Natural killer cell (primary cell): ENCODE results near the gene IGF2. TPM values are rescaled to one million over a fixed set of nuclear protein-coding genes. Genes with fewer than 3 reads are reported as not detected.

Experiments used
- ATAC-seq, 3 donors: fragments of 150-1000 bp in 2 of 3; fragments of 200-7000 bp in 1 of 3; cut with Tn5 transposase; 1 replicate in 1 of 3; 2 replicates in 2 of 3; pipeline ENCODE4 v1.10.0; 2021; ENCODE audit warnings: mild to moderate bottlenecking in 2 of 3, moderate library complexity in 2 of 3
- DNase-seq, 2 donors: peaks; one replicate each; pipeline versions ENCODE4 v3.0.0 to v3.0.0-alpha.2; 2013 to 2021; ENCODE audit warnings: mixed read lengths in 1 of 2
- H3K27ac ChIP-seq: one replicate; pipeline ENCODE4 v1.5.1; 2013; ENCODE audit warnings: mild to moderate bottlenecking, low read length
- H3K27me3 ChIP-seq: one replicate; pipeline ENCODE4 v1.6.1; 2013; ENCODE audit warnings: low read length; ENCODE audit not compliant: control insufficient read depth, insufficient read depth
- H3K36me3 ChIP-seq: one replicate; pipeline ENCODE4 v1.6.1; 2013; ENCODE audit warnings: low read length; ENCODE audit not compliant: control insufficient read depth, insufficient read depth
- H3K4me1 ChIP-seq: one replicate; pipeline ENCODE4 v1.6.1; 2013; ENCODE audit warnings: low read length; ENCODE audit not compliant: control insufficient read depth, insufficient read depth
- H3K4me3 ChIP-seq: one replicate; pipeline ENCODE4 v1.5.1; 2013; ENCODE audit warnings: low read length
- H3K9me3 ChIP-seq: one replicate; pipeline ENCODE4 v1.6.1; 2013; ENCODE audit warnings: low read length; ENCODE audit not compliant: control insufficient read depth, insufficient read depth
- H3K27ac Mint-ChIP-seq, 2 donors: one replicate each; pipeline ENCODE4 v1.8.0; 2022; ENCODE audit warnings: mild to moderate bottlenecking in 2 of 2, mixed read lengths in 2 of 2, moderate library complexity in 1 of 2
- H3K27me3 Mint-ChIP-seq, 2 donors: one replicate each; pipeline ENCODE4 v1.8.0; 2022; ENCODE audit warnings: low read depth in 2 of 2, mixed read lengths in 2 of 2
- H3K36me3 Mint-ChIP-seq: one replicate; pipeline ENCODE4 v1.8.0; 2022; ENCODE audit warnings: mixed read lengths
- H3K4me1 Mint-ChIP-seq, 2 donors: one replicate each; pipeline ENCODE4 v1.8.0; 2022; ENCODE audit warnings: mixed read lengths in 2 of 2
- H3K4me3 Mint-ChIP-seq: one replicate; pipeline ENCODE4 v1.8.0; 2022; ENCODE audit warnings: mild to moderate bottlenecking, moderate library complexity, mixed read lengths
- H3K9me3 Mint-ChIP-seq, 2 donors: one replicate each; pipeline ENCODE4 v1.8.0; 2022; ENCODE audit warnings: mixed read lengths in 2 of 2
- WGBS: methylation state at CpG from one replicate; pipeline ENCODE4 v1.1.7; 2013; ENCODE audit warnings: missing lambda C conversion rate; ENCODE audit not compliant: insufficient coverage; 5-methylcytosine and 5-hydroxymethylcytosine counted together
- intact Hi-C: fragments of 100-400 bp; cut with micrococcal nuclease; formaldehyde crosslinking; loops from one replicate; pipeline ENCODE4 v1.14.2; 2022
- total RNA-seq, 4 donors: library from RNA; stranded (reverse); fragments of 120-200 nt in 1 of 4; gene quantifications; one replicate each; pipeline versions ENCODE4 v1.2.3 to v1.2.4, GENCODE V29; 2013 to 2022
- TF ChIP-seq, protein P1 (sequence below): fragments of 200-600 bp; IDR thresholded peaks from one replicate; pipeline ENCODE4 v1.8.0; 2022; ENCODE audit warnings: antibody characterized with exemption

IGF2 gene
- total RNA-seq, 3 donors from 2014 or later (not counting 1 experiment from before 2014, with no cell fraction given), result not detected

DNA sequence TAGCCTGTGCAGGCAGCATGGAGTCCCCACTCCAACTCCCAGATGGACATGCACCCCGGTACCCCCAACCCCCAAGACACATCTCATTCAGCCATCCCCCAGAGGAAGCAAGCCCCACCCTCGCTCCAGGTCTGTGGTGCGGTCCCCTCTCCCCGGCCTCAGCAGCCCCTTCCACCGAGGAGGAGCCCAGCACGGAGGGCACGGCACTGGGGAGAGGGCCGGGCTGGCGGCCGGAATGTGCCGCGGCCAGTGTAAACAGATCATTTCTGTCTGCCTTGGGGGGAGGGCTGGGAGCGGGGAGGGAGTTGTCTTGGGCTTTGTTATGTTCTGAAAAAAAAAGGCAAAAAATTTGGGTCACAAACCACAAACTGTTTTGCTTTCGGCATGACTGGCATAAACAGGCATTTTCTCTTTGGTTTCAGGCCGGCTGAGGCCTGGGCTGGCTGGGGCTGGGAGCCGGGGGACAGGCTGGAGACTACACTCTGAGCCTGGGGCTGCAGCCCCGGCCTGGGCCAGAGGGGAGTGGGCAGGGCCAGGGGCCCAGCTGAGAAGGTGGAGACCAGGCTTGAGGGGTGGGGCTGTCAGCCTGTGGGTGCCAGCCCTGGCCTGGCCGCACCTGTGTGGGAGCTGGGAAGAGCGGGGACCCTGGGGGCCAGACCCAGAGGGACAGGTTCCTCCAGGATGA lies 16.8 kb downstream of the IGF2 start:
- DNase-seq (no peak), ATAC-seq (no peak)
- WGBS, result 52% methylated on average over 19 of the region's 19 CpGs
- Mint-ChIP-seq H3K4me3 (no peak overlapping the region), H3K4me1 (no peaks in the 10 kb centered on the region), H3K9me3 (peaks cover 0 to 5% of the 10 kb centered on the region in 2 donors), H3K27me3 (peaks cover 16 to 26% of the 10 kb centered on the region in 2 donors), H3K36me3 (no peaks in the 10 kb centered on the region), H3K27ac (no peak overlapping the region)
- H3K27me3 ChIP-seq, result no peaks in the 10 kb centered on the region
- intact Hi-C loops, result no loop called here
- H3K36me3 ChIP-seq, result no peaks in the 10 kb centered on the region
- TF ChIP-seq, protein P1, sequence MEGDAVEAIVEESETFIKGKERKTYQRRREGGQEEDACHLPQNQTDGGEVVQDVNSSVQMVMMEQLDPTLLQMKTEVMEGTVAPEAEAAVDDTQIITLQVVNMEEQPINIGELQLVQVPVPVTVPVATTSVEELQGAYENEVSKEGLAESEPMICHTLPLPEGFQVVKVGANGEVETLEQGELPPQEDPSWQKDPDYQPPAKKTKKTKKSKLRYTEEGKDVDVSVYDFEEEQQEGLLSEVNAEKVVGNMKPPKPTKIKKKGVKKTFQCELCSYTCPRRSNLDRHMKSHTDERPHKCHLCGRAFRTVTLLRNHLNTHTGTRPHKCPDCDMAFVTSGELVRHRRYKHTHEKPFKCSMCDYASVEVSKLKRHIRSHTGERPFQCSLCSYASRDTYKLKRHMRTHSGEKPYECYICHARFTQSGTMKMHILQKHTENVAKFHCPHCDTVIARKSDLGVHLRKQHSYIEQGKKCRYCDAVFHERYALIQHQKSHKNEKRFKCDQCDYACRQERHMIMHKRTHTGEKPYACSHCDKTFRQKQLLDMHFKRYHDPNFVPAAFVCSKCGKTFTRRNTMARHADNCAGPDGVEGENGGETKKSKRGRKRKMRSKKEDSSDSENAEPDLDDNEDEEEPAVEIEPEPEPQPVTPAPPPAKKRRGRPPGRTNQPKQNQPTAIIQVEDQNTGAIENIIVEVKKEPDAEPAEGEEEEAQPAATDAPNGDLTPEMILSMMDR, result no peak
- no peak overlapping the region for H3K4me3 ChIP-seq
- no peaks in the 10 kb centered on the region for H3K9me3 ChIP-seq
- H3K4me1 ChIP-seq, result no peaks in the 10 kb centered on the region
- H3K27ac ChIP-seq, result no peak overlapping the region

DNA sequence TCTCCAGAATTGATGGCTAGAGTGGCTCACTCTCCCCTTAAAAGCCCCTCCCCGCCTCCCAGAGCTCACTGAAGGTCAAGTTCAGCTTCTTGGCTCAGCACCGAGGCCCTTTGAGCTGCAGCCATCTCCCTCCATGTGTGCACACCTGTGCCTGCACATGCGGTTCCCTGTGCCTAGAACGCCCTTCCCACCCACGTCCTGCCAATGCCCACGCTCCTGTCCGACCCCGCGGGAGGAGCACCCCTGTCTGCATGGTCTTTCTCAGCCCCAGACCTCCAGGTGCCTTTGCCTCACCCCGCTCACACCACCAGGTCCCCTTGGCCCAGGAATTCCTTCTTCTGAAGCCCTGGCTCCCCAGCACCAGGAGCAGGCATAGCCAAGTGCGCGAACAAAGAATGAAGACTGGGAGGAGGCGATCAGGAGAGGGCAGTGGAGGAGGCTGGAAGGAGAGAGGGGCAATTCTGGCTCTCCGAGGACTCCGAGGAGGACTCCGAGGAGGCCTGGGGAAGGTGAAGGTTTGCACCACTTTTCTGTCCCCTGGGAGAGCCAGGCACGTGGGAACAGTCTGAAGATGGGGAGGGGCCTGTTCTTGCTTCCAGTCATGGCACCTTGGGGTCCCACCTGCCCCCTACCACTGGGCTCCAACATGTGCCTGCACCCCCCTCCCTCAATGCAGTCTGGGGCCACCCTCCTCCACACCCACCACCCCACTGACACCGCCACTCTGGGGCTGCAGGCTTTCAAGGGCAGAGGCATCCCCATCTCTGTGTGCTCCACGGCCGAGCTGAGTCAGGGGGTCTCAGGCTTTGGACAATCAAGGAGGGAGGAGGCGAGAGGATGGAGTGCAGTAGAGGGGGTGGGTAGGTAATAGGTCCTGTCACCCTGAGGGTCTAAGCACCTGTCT lies 17.7 kb downstream of the IGF2 start:
- H3K36me3 Mint-ChIP-seq, result no peaks in the 10 kb centered on the region
- Histone ChIP-seq H3K4me3 (no peak overlapping the region), H3K27me3 (no peaks in the 10 kb centered on the region), H3K4me1 (no peaks in the 10 kb centered on the region), H3K9me3 (no peaks in the 10 kb centered on the region), H3K27ac (no peak overlapping the region), H3K36me3 (no peaks in the 10 kb centered on the region)
- 89% methylated on average over 21 of the region's 21 CpGs for WGBS
- no peak for ATAC-seq
- DNase-seq, result no peak
- no peak overlapping the region for H3K27ac Mint-ChIP-seq
- no peaks in the 10 kb centered on the region for H3K4me1 Mint-ChIP-seq
- intact Hi-C loops, result no loop called here
- TF ChIP-seq, protein P1, result no peak
- H3K4me3 Mint-ChIP-seq, result no peak overlapping the region
- H3K9me3 Mint-ChIP-seq, result peaks cover 0 to 5% of the 10 kb centered on the region in 2 donors
- H3K27me3 Mint-ChIP-seq, result peaks cover 19 to 27% of the 10 kb centered on the region in 2 donors

DNA sequence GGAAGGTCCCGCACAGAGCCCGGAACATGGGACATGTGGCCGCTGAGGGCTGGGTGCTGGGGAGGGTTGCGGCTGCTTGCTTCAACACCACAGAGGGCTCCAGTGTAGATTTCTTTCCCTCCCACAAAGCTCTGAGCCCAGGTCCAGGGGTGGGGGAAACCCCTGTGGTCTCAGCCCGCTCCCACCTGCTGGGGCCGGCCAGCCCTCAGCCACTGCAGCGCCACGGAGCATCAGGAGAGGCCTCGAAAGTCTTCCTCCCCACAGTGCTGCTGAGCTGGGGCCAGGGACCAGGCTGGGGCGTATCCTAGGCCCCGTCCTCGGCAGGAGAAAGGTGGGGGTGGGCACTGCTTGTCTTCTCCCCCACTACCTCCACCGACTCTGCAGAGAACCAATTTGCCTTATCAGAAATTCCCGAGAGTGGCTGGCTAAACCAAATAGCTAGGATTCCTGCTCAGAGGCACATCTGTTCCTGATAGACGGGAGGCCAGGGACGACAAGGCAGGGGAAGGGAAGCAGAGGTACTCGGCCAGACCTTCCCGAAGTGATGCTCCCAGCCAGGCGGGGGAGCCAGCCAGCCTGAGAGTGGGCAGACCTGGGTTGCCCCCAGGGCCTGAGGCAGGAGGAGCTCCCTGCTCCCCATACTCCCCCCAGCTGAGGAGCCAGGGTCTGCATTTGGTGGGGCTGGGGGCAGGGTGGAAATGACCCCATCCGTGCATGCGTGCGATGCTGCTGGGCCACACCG lies 18.7 kb downstream of the IGF2 start:
- Mint-ChIP-seq H3K9me3 (peaks cover 0 to 3% of the 10 kb centered on the region in 2 donors), H3K36me3 (no peaks in the 10 kb centered on the region), H3K4me1 (no peaks in the 10 kb centered on the region), H3K27me3 (peaks cover 19 to 31% of the 10 kb centered on the region in 2 donors), H3K4me3 (no peak overlapping the region), H3K27ac (no peak overlapping the region)
- no peak overlapping the region for H3K27ac ChIP-seq
- 79% methylated on average over 23 of the region's 23 CpGs for WGBS
- no peaks in the 10 kb centered on the region for H3K36me3 ChIP-seq
- no peaks in the 10 kb centered on the region for H3K27me3 ChIP-seq
- no peak for DNase-seq
- ATAC-seq, result no peak
- no peaks in the 10 kb centered on the region for H3K9me3 ChIP-seq
- no peak overlapping the region for H3K4me3 ChIP-seq
- H3K4me1 ChIP-seq, result no peaks in the 10 kb centered on the region
- intact Hi-C loops, result no loop called here
- TF ChIP-seq, protein P1, result no peak
